Testis (tissue), 2 donors: ENCODE measurements around the gene PRSS57.

Experiments
- POLR2A ChIP-seq: fragments of 450-650 bp; IDR thresholded peaks from one replicate; pipeline ENCODE4 v1.6.1; 2017; ENCODE audit warnings: antibody characterized with exemption, mild to moderate bottlenecking, moderate library complexity
- TF ChIP-seq, protein P1 (sequence below), 3 experiments: fragments of 450-650 bp in 2 of 3; fragments of 200-600 bp in 1 of 3; sonication (generic) in 1 of 3; IDR thresholded peaks; one replicate each; pipeline ENCODE4 v1.5.1; 2016 to 2019; ENCODE audit warnings: antibody characterized with exemption in 3 of 3, mild to moderate bottlenecking in 2 of 3, moderate library complexity in 1 of 3

DNA sequence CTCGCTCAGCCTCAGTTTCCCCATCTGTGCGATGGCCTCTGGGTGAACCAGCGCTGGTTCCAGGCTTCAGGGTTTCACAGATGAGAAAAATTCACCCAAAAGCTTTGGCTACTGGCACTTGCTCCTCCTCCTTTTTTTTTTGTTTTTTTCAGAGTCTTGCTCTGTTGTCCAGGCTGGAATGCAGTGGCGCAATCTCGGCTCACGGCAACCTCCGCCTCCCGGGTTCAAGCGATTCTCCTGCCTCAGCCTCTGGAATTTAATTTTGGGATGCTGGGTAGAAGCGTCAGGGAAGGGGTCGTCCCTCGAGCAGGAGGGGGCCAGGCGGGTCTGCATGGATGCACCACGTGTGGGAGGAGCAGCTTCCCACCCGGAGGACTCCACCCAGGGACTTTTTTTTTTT lies 7.0 kb downstream of the PRSS57 start:
- no peak for TF ChIP-seq POLR2A
- TF ChIP-seq, protein P1, sequence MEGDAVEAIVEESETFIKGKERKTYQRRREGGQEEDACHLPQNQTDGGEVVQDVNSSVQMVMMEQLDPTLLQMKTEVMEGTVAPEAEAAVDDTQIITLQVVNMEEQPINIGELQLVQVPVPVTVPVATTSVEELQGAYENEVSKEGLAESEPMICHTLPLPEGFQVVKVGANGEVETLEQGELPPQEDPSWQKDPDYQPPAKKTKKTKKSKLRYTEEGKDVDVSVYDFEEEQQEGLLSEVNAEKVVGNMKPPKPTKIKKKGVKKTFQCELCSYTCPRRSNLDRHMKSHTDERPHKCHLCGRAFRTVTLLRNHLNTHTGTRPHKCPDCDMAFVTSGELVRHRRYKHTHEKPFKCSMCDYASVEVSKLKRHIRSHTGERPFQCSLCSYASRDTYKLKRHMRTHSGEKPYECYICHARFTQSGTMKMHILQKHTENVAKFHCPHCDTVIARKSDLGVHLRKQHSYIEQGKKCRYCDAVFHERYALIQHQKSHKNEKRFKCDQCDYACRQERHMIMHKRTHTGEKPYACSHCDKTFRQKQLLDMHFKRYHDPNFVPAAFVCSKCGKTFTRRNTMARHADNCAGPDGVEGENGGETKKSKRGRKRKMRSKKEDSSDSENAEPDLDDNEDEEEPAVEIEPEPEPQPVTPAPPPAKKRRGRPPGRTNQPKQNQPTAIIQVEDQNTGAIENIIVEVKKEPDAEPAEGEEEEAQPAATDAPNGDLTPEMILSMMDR (IDR thresholded peaks at IDR 0.05), result no peak
